ENCODE data around the gene PURB.

The PURB gene

GRCh38 chr7:44906965-44907364, 21.6 kb upstream of the PURB start:
- DNase-seq (ENCODE audit: low read depth), result no peak
- TF ChIP-seq CTCF (conservative IDR thresholded peaks at IDR 0.05; ENCODE audit: low read depth, low read length), result no peak
- H3K4me3 ChIP-seq (ENCODE audit: low read length), result no peak overlapping the region

GRCh38 chr7:44905002-44905635, 19.8 kb upstream of the PURB start:
- no peak overlapping the region for H3K4me3 ChIP-seq (ENCODE audit: low read length)
- no peak for DNase-seq (ENCODE audit: low read depth)
- no peak for TF ChIP-seq CTCF (conservative IDR thresholded peaks at IDR 0.05; ENCODE audit: low read depth, low read length)

GRCh38 chr7:44899443-44899842, 14.1 kb upstream of the PURB start:
- no peak for TF ChIP-seq CTCF (conservative IDR thresholded peaks at IDR 0.05; ENCODE audit: low read depth, low read length)
- no peak for DNase-seq (ENCODE audit: low read depth)
- no peak overlapping the region for H3K4me3 ChIP-seq (ENCODE audit: low read length)

GRCh38 chr7:44898039-44898438, 12.7 kb upstream of the PURB start:
- no peak for DNase-seq (ENCODE audit: low read depth)
- no peak for TF ChIP-seq CTCF (conservative IDR thresholded peaks at IDR 0.05; ENCODE audit: low read depth, low read length)
- H3K4me3 ChIP-seq (ENCODE audit: low read length), result no peak overlapping the region

- no peak for DNase-seq (ENCODE audit: low read depth)
- no peak overlapping the region for H3K4me3 ChIP-seq (ENCODE audit: low read length)
- no peak for TF ChIP-seq CTCF (conservative IDR thresholded peaks at IDR 0.05; ENCODE audit: low read depth, low read length)
These were observed 12.0 kb upstream of the PURB start for GRCh38 chr7:44897309-44897708.

- H3K4me3 ChIP-seq (ENCODE audit: low read length), result no peak overlapping the region
- no peak for DNase-seq (ENCODE audit: low read depth)
- TF ChIP-seq CTCF (conservative IDR thresholded peaks at IDR 0.05; ENCODE audit: low read depth, low read length), result no peak
These were observed 9.7 kb upstream of the PURB start for GRCh38 chr7:44894888-44895580.

GRCh38 chr7:44893710-44894234, 8.4 kb upstream of the PURB start:
- DNase-seq (ENCODE audit: low read depth), result no peak
- no peak for TF ChIP-seq CTCF (conservative IDR thresholded peaks at IDR 0.05; ENCODE audit: low read depth, low read length)

More at GRCh38 chr7:44893710-44894234, 8.4 kb upstream of the PURB start:
- no peak overlapping the region for H3K4me3 ChIP-seq (ENCODE audit: low read length)

All from retinal pigment epithelial cell (primary cell).